K562 (cell line): ENCODE measurements around the gene KDM2B. TPM values are rescaled to one million over a fixed set of nuclear protein-coding genes. Genes with fewer than 3 reads are reported as not detected.

Experiments used
- ATAC-seq: fragments of 200-7000 bp; cut with Tn5 transposase; 3 replicates; pipeline ENCODE4 v1.9.1; 2020; ENCODE audit warnings: moderate library complexity
- BruUV-seq: library from RNA; stranded (reverse); fragments of 400-500 nt; replicated peaks from 2 replicates; lab custom pipeline; 2021; lab: Mats Ljungman, UMichigan
- CTCF ChIA-PET: fragments of 300-600 bp; formaldehyde crosslinking; extraction: SDS; loops from one replicate; lab custom pipeline; 2021; ENCODE audit warnings: low intra/inter-chr PET ratio; lab: Yijun Ruan, JAX
- POLR2A ChIA-PET: fragments of 300-600, 350-650 bp; sonication (Branson Sonifier 250); formaldehyde crosslinking; extraction: SDS; loops from one replicate; lab custom pipeline; 2021; ENCODE audit warnings: antibody characterized with exemption, inconsistent platforms; lab: Yijun Ruan, JAX
- DNase-seq, 4 experiments: peaks; one replicate each; pipeline versions ENCODE4 v3.0.0 to v3.0.0-alpha.2; 2011 to 2018; ENCODE audit warnings: low spot score in 3 of 4, mixed read lengths in 3 of 4; ENCODE audit errors: extremely low read depth in 1 of 4
- FAIRE-seq: peaks from 2 replicates; lab custom pipeline; 2011; peaks lifted over from hg19 to GRCh38; lab: Jason Lieb, UNC
- H2AFZ ChIP-seq: 2 replicates; pipeline ENCODE4 v1.6.0; 2011; ENCODE audit warnings: low read depth, low read length, control low read depth, inconsistent platforms
- H3K27ac ChIP-seq: fragments of 200-600 bp; 3 replicates; pipeline ENCODE4 v1.8.0; 2011; ENCODE audit warnings: low read depth, mild to moderate bottlenecking, control low read depth, inconsistent platforms, low read length, moderate library complexity, mixed read lengths; ENCODE audit errors: extremely low read depth
- H3K27me3 ChIP-seq, 2 experiments: fragments of 300-600 bp in 1 of 2; 2 replicates in 1 of 2; 3 replicates in 1 of 2; pipeline versions ENCODE4 v1.6.0 to v1.8.0; 2011; ENCODE audit warnings: inconsistent platforms in 2 of 2, low read length in 2 of 2, mild to moderate bottlenecking in 1 of 2, mixed read lengths in 1 of 2, moderate library complexity in 1 of 2; ENCODE audit not compliant: control insufficient read depth in 2 of 2, insufficient read depth in 2 of 2
- H3K36me3 ChIP-seq: fragments of 300-600 bp; 3 replicates; pipeline ENCODE4 v1.8.0; 2011; ENCODE audit warnings: mild to moderate bottlenecking, low read length, inconsistent platforms; ENCODE audit not compliant: control insufficient read depth, insufficient read depth
- H3K4me1 ChIP-seq, 2 experiments: fragments of 200-600 bp in 1 of 2; replicated peaks in 1 of 2; 2 replicates in 1 of 2; 3 replicates in 1 of 2; pipeline versions ENCODE4 v1.5.1 to v1.8.0; 2011; ENCODE audit warnings: inconsistent platforms in 2 of 2, low read length in 2 of 2, mild to moderate bottlenecking in 1 of 2, mixed read lengths in 1 of 2, moderate library complexity in 1 of 2; ENCODE audit not compliant: control insufficient read depth in 2 of 2, insufficient read depth in 2 of 2
- H3K4me2 ChIP-seq: 2 replicates; pipeline ENCODE4 v1.6.1; 2011; ENCODE audit warnings: low read length, control low read depth, inconsistent platforms, mixed read lengths; ENCODE audit not compliant: insufficient read depth
- H3K4me3 ChIP-seq: fragments of 200-600 bp; sonication (generic), shearing (Covaris generic); 2 replicates; pipeline ENCODE4 v1.5.1; 2016; ENCODE audit warnings: control low read depth, inconsistent platforms
- H3K79me2 ChIP-seq: fragments of 200-600 bp; 3 replicates; pipeline ENCODE4 v1.8.0; 2011; ENCODE audit warnings: low read length, inconsistent platforms; ENCODE audit not compliant: control insufficient read depth, insufficient read depth
- H3K9ac ChIP-seq, 2 experiments: 2 replicates each; pipeline versions ENCODE4 v1.6.0 to v1.6.1; 2011; ENCODE audit warnings: low read depth in 2 of 2, low read length in 2 of 2, control low read depth in 1 of 2, inconsistent platforms in 1 of 2, mild to moderate bottlenecking in 1 of 2, mixed read lengths in 1 of 2; ENCODE audit not compliant: insufficient read depth in 1 of 2
- H3K9me1 ChIP-seq: one replicate; pipeline ENCODE4 v1.6.0; 2011; ENCODE audit warnings: inconsistent platforms, mild to moderate bottlenecking, low read length, moderate library complexity; ENCODE audit not compliant: control insufficient read depth, insufficient read depth
- H3K9me3 ChIP-seq: replicated peaks from 2 replicates; pipeline ENCODE4 v1.5.1; 2011; ENCODE audit warnings: low read depth, low read length, inconsistent platforms; ENCODE audit not compliant: control insufficient read depth, insufficient read depth
- H4K20me1 ChIP-seq: replicated peaks from 2 replicates; pipeline ENCODE4 v1.6.1; 2011; ENCODE audit warnings: low read length, inconsistent platforms, mixed read lengths; ENCODE audit not compliant: control insufficient read depth, insufficient read depth
- CXXC5 ChIP-seq: fragments of 250-450 bp; sonication (Bioruptor Pico); IDR thresholded peaks from 2 replicates; pipeline ENCODE4 v1.8.0; 2022; ENCODE audit warnings: inconsistent platforms, mild to moderate bottlenecking, moderate library complexity
- DMBX1 ChIP-seq: fragments of 250-450 bp; sonication (Bioruptor Pico); IDR thresholded peaks from 2 replicates; pipeline ENCODE4 v1.8.0; 2022; ENCODE audit warnings: inconsistent platforms, mild to moderate bottlenecking, moderate library complexity, borderline replicate concordance
- DNMT1 ChIP-seq: fragments of 450-650 bp; IDR thresholded peaks from 2 replicates; pipeline ENCODE4 v1.6.1; 2016; ENCODE audit warnings: antibody characterized with exemption, mild to moderate bottlenecking
- GABPB2 ChIP-seq: fragments of 250-450 bp; sonication (Bioruptor Pico); conservative IDR thresholded peaks from 2 replicates; pipeline ENCODE4 v1.5.1; 2021; ENCODE audit warnings: mild to moderate bottlenecking
- MITF ChIP-seq: IDR thresholded peaks from 2 replicates; pipeline ENCODE4 v1.6.1; 2014; ENCODE audit warnings: antibody characterized with exemption
- NFRKB ChIP-seq: fragments of 450-650 bp; IDR thresholded peaks from 2 replicates; pipeline ENCODE4 v1.6.1; 2016; ENCODE audit warnings: low read depth
- PCBP2 ChIP-seq: fragments of 200-400 bp; formaldehyde crosslinking; IDR thresholded peaks from 2 replicates; pipeline ENCODE4 v1.6.1; 2018; ENCODE audit warnings: low read length, low read depth, mild to moderate bottlenecking, moderate library complexity; ENCODE audit not compliant: poor library complexity, severe bottlenecking
- POLR2H ChIP-seq: IDR thresholded peaks from 2 replicates; pipeline ENCODE4 v1.6.1; 2016; ENCODE audit warnings: missing genetic modification characterization, low read depth, mild to moderate bottlenecking, control low read depth, missing compliant biosample characterization, moderate library complexity
- PRPF4 ChIP-seq: fragments of 200-400 bp; formaldehyde crosslinking; IDR thresholded peaks from one replicate; pipeline ENCODE4 v1.6.1; 2017; ENCODE audit warnings: low read length, low read depth, mild to moderate bottlenecking; ENCODE audit not compliant: insufficient read depth, poor library complexity, severe bottlenecking
- RCOR1 ChIP-seq, 2 experiments: IDR thresholded peaks; 2 replicates each; pipeline ENCODE4 v1.6.1; 2012; ENCODE audit warnings: low read depth in 2 of 2, low read length in 2 of 2, borderline replicate concordance in 1 of 2, improper control_type of control experiment in 1 of 2
- SRSF9 ChIP-seq: fragments of 200-400 bp; formaldehyde crosslinking; IDR thresholded peaks from 2 replicates; pipeline ENCODE4 v1.6.1; 2017; ENCODE audit warnings: low read depth, low read length, borderline replicate concordance
- STAT5B ChIP-seq: fragments of 250-450 bp; sonication (Bioruptor Pico); IDR thresholded peaks from 2 replicates; pipeline ENCODE4 v1.8.0; 2021; ENCODE audit warnings: mild to moderate bottlenecking, inconsistent platforms
- TFAP4 ChIP-seq: sonication (generic); formaldehyde crosslinking; IDR thresholded peaks from 2 replicates; pipeline ENCODE4 v1.8.0; 2022; ENCODE audit warnings: missing genetic modification reagents, mild to moderate bottlenecking, moderate library complexity, borderline replicate concordance
- ZBTB17 ChIP-seq: fragments of 450-650 bp; formaldehyde crosslinking; IDR thresholded peaks from 2 replicates; pipeline ENCODE4 v1.4.0; 2020; ENCODE audit warnings: mild to moderate bottlenecking
- ZBTB9 ChIP-seq: fragments of 450-650 bp; formaldehyde crosslinking; IDR thresholded peaks from 2 replicates; pipeline ENCODE4 v1.4.0; 2020; ENCODE audit warnings: mild to moderate bottlenecking, moderate library complexity
- WGBS: fragments of 100-300 bp; shearing (Covaris generic); methylation state at CpG from one replicate; pipeline ENCODE4 v1.1.6; 2016; ENCODE audit warnings: low coverage, mixed read lengths; ENCODE audit not compliant: insufficient coverage; ENCODE audit errors: missing lambda C conversion rate; 5-methylcytosine and 5-hydroxymethylcytosine counted together
- in situ Hi-C: fragments of 300-500 bp; cut with MboI; formaldehyde crosslinking; loops from 4 replicates; pipeline ENCODE4 v1.15.0; 2018; ENCODE audit warnings: inconsistent platforms, mixed read lengths
- intact Hi-C: fragments of 100-400 bp; cut with micrococcal nuclease; formaldehyde crosslinking; loops from 2 replicates; pipeline ENCODE4 v1.14.2; 2022
- polyA plus RNA-seq, 8 experiments: library from polyadenylated mRNA; depleted of rRNA in 4 of 8; stranded (reverse) in 5 of 8; unstranded in 3 of 8; fragments of >200 nt; fragmentation: Nextera tagmentation in 2 of 8; fragmentation: Illumina TruSeq in 1 of 8; extraction: Ambion mirVana in 2 of 8; extraction: Trizol in 1 of 8; gene quantifications; 2 replicates each; pipeline versions ENCODE4 v1.2.1 to v1.2.3, GENCODE V29; 2011 to 2014; ENCODE audit warnings: inconsistent platforms in 1 of 8, missing spikeins in 1 of 8
- total RNA-seq, 7 experiments: library from RNA; depleted of rRNA in 6 of 7; stranded (reverse); fragments of >200 nt in 6 of 7; fragmentation: Illumina TruSeq in 2 of 7; extraction: Trizol in 2 of 7; gene quantifications; 2 replicates each; pipeline versions ENCODE4 v1.2.1 to v1.2.3, GENCODE V29; 2011 to 2021; ENCODE audit warnings: low replicate concordance in 1 of 7
- TF ChIP-seq, protein P1 (sequence below): sonication (generic); formaldehyde crosslinking; IDR thresholded peaks from 2 replicates; pipeline ENCODE4 v1.9.0; 2022; ENCODE audit warnings: mild to moderate bottlenecking, missing genetic modification reagents

Gene KDM2B
- total and polyA plus RNA-seq, 9 of the 15 experiments (the other 6 are each of a cell fraction or from before 2014, with no cell fraction given) = 7.4 to 50.5 (median 22.5) TPM

GRCh38 chr12:121532503-121533393 lies 48.1 kb downstream of the KDM2B start (continued):
- TF ChIP-seq TFAP4 (CRISPR knock-in tag) (no peak), PCBP2 (no peak), SRSF9 (no peak), ZBTB17 (CRISPR knock-in tag) (no peak), MITF (no peak)

DNA sequence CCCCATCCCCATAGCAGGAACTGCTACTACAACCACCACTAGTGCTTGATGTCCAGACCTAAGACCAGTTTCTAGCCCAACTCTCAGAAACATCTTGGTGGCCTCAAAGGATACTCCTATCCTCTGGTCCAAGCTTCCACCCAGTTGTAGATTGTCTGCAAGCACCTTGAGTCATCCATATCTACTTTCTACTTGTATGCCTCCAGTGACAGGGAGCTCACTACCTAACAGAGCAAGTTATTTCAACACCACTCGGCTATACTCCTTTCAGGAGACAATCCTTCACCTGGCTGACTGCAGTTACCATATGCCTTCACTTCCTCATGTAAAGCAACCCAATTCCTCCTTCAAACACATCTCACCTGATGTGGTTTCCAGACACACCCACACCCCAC lies 49.5 kb downstream of the KDM2B start:
- intact Hi-C loops = no loop called here
- ChIA-PET POLR2A (no interaction called here), CTCF (no interaction called here)
- DNase-seq (no peak), FAIRE-seq (no peak), ATAC-seq (no peak)
- no peak overlapping the region for H2AFZ ChIP-seq
- no peaks in the 10 kb centered on the region for H4K20me1 ChIP-seq
- no peaks in the 10 kb centered on the region for H3K27me3 ChIP-seq
- peaks cover 5% of the 10 kb centered on the region for H3K9me1 ChIP-seq
- peaks cover 8 to 14% of the 10 kb centered on the region in 2 experiments for H3K4me1 ChIP-seq
- no peaks in the 10 kb centered on the region for H3K9me3 ChIP-seq
- no peak overlapping the region for H3K9ac ChIP-seq
- H3K27ac ChIP-seq = no peak overlapping the region
- no peak overlapping the region for H3K4me3 ChIP-seq
- WGBS = 65% methylated on average over 1 of the region's 1 CpG
- BruUV-seq = no TSS peak
- no peak overlapping the region for H3K4me2 ChIP-seq
- no peaks in the 10 kb centered on the region for H3K79me2 ChIP-seq
- in situ Hi-C loops = no loop called here
- peaks cover 18% of the 10 kb centered on the region; the same call in 2 of the 3 replicates for H3K36me3 ChIP-seq
- TF ChIP-seq STAT5B = no peak
- TF ChIP-seq ZBTB9 (CRISPR knock-in tag) = no peak
- TF ChIP-seq PRPF4 = no peak
- no peak for TF ChIP-seq DNMT1
- TF ChIP-seq, protein P1, sequence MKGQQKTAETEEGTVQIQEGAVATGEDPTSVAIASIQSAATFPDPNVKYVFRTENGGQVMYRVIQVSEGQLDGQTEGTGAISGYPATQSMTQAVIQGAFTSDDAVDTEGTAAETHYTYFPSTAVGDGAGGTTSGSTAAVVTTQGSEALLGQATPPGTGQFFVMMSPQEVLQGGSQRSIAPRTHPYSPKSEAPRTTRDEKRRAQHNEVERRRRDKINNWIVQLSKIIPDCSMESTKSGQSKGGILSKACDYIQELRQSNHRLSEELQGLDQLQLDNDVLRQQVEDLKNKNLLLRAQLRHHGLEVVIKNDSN (CRISPR knock-in tag) = no peak
- TF ChIP-seq GABPB2 = no peak
- no peak for TF ChIP-seq DMBX1 (CRISPR knock-in tag)
- TF ChIP-seq NFRKB = no peak
- no peak for TF ChIP-seq POLR2H (tag)
- no peak for TF ChIP-seq CXXC5 (CRISPR knock-in tag)
- TF ChIP-seq RCOR1 (IDR thresholded peaks at IDR 0.05; ENCODE audit: borderline replicate concordance in 1 of 2, low read depth in 2 of 2, low read length in 2 of 2) = 0 out of 4 replicates have a peak, but pooled peaks of 1 of the 2 experiments have one; percentile 22
